ENCODE results near the gene ZGPAT. TPM values are rescaled to one million over a fixed set of nuclear protein-coding genes. Genes with fewer than 3 reads are reported as not detected.

The ZGPAT gene
- total and polyA plus RNA-seq, 2 of the 13 experiments (the other 11 are each of a cell fraction or from before 2014, with no cell fraction given): 23.0 to 41.9 TPM

DNA sequence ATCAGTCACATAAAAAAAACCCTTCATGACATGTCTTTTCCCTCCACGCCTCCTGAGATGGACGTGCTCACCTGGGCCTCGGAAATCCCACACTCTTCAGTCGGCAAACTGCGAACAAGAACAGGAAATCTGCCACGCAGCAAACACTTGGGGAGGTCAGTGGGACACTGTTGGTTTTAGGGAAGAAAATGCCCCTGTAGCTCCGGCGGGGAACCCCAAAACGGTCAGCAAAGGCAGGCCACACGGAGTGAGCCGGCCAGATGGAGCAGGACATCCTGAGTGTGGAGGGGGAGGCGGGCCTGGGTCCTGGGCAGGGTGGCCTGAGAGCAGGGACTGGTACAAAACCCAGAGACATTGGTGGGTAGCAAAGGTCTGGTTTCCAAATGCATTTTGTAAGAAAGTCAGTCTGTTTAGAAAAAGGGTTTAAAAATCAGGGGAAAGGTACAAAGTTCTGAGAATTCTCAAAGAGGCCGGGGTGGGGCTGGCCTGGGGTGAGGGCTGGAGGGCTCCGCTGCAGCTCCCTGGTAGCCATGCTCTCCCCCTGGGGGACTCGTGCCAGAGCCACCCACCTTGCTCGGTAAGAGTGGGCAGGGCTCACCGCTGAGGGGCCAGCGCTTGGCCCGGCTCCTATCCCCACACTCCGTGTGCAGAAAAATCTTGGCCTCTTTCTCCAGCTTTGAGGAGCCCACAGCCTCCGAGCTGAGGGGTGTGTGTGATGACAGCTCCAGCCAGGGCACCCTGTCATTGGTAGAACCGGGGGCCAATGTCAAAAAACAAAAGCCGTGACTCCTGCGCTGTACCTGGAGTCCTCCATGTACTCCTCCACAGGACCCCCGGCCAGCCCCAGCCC lies 37.0 kb downstream of the ZGPAT start (continued):
- TF ChIP-seq, protein P1, sequence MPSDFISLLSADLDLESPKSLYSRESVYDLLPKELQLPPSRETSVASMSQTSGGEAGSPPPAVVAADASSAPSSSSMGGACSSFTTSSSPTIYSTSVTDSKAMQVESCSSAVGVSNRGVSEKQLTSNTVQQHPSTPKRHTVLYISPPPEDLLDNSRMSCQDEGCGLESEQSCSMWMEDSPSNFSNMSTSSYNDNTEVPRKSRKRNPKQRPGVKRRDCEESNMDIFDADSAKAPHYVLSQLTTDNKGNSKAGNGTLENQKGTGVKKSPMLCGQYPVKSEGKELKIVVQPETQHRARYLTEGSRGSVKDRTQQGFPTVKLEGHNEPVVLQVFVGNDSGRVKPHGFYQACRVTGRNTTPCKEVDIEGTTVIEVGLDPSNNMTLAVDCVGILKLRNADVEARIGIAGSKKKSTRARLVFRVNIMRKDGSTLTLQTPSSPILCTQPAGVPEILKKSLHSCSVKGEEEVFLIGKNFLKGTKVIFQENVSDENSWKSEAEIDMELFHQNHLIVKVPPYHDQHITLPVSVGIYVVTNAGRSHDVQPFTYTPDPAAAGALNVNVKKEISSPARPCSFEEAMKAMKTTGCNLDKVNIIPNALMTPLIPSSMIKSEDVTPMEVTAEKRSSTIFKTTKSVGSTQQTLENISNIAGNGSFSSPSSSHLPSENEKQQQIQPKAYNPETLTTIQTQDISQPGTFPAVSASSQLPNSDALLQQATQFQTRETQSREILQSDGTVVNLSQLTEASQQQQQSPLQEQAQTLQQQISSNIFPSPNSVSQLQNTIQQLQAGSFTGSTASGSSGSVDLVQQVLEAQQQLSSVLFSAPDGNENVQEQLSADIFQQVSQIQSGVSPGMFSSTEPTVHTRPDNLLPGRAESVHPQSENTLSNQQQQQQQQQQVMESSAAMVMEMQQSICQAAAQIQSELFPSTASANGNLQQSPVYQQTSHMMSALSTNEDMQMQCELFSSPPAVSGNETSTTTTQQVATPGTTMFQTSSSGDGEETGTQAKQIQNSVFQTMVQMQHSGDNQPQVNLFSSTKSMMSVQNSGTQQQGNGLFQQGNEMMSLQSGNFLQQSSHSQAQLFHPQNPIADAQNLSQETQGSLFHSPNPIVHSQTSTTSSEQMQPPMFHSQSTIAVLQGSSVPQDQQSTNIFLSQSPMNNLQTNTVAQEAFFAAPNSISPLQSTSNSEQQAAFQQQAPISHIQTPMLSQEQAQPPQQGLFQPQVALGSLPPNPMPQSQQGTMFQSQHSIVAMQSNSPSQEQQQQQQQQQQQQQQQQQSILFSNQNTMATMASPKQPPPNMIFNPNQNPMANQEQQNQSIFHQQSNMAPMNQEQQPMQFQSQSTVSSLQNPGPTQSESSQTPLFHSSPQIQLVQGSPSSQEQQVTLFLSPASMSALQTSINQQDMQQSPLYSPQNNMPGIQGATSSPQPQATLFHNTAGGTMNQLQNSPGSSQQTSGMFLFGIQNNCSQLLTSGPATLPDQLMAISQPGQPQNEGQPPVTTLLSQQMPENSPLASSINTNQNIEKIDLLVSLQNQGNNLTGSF (CRISPR knock-in tag; IDR thresholded peaks at IDR 0.05): 0 out of 2 replicates have a peak, but pooled peaks have one; percentile 19
- no peak for TF ChIP-seq SOX6 (IDR thresholded peaks at IDR 0.05)
- TF ChIP-seq SOX6 (CRISPR knock-in tag; IDR thresholded peaks at IDR 0.05): peak; percentile 12; the same call in 1 of the 2 replicates
- TF ChIP-seq FOXC1 (CRISPR knock-in tag; IDR thresholded peaks at IDR 0.05; ENCODE audit: borderline replicate concordance): peak; percentile 69; the same call in 1 of the 2 replicates
- no peak for TF ChIP-seq FOXK2 (IDR thresholded peaks at IDR 0.05)
- TF ChIP-seq ZNF7 (CRISPR knock-in tag; IDR thresholded peaks at IDR 0.05): no peak
- peak; percentile 37; the same call in 1 of the 2 replicates for TF ChIP-seq ZNF343 (CRISPR knock-in tag; IDR thresholded peaks at IDR 0.05)
- TF ChIP-seq AGO2 (optimal IDR thresholded peaks at IDR 0.05; ENCODE audit: low read depth, low read length): peak; percentile 100
- TF ChIP-seq TCF12 (IDR thresholded peaks at IDR 0.05): no peak
- TF ChIP-seq TCF12 (CRISPR knock-in tag; IDR thresholded peaks at IDR 0.05): 0 out of 2 replicates have a peak, but pooled peaks have one; percentile 24
- peak; percentile 53; the same call in 1 of the 2 replicates for TF ChIP-seq BORCS8-MEF2B (CRISPR knock-in tag; IDR thresholded peaks at IDR 0.05)
- TF ChIP-seq ZFP36L1 (CRISPR knock-in tag; IDR thresholded peaks at IDR 0.05): 0 out of 2 replicates have a peak, but pooled peaks have one; percentile 21
- no peak for TF ChIP-seq NFE2 (CRISPR knock-in tag; IDR thresholded peaks at IDR 0.05)
- TF ChIP-seq, protein P2, sequence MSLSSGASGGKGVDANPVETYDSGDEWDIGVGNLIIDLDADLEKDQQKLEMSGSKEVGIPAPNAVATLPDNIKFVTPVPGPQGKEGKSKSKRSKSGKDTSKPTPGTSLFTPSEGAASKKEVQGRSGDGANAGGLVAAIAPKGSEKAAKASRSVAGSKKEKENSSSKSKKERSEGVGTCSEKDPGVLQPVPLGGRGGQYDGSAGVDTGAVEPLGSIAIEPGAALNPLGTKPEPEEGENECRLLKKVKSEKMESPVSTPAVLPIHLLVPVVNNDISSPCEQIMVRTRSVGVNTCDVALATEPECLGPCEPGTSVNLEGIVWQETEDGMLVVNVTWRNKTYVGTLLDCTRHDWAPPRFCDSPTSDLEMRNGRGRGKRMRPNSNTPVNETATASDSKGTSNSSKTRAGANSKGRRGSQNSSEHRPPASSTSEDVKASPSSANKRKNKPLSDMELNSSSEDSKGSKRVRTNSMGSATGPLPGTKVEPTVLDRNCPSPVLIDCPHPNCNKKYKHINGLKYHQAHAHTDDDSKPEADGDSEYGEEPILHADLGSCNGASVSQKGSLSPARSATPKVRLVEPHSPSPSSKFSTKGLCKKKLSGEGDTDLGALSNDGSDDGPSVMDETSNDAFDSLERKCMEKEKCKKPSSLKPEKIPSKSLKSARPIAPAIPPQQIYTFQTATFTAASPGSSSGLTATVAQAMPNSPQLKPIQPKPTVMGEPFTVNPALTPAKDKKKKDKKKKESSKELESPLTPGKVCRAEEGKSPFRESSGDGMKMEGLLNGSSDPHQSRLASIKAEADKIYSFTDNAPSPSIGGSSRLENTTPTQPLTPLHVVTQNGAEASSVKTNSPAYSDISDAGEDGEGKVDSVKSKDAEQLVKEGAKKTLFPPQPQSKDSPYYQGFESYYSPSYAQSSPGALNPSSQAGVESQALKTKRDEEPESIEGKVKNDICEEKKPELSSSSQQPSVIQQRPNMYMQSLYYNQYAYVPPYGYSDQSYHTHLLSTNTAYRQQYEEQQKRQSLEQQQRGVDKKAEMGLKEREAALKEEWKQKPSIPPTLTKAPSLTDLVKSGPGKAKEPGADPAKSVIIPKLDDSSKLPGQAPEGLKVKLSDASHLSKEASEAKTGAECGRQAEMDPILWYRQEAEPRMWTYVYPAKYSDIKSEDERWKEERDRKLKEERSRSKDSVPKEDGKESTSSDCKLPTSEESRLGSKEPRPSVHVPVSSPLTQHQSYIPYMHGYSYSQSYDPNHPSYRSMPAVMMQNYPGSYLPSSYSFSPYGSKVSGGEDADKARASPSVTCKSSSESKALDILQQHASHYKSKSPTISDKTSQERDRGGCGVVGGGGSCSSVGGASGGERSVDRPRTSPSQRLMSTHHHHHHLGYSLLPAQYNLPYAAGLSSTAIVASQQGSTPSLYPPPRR (CRISPR knock-in tag; IDR thresholded peaks at IDR 0.05; ENCODE audit: borderline replicate concordance): peak; percentile 70
- TF ChIP-seq AHR (CRISPR knock-in tag; IDR thresholded peaks at IDR 0.05): peak; percentile 78; the same call in 1 of the 2 replicates
- TF ChIP-seq TRIM24 (CRISPR knock-in tag; IDR thresholded peaks at IDR 0.05): no peak
- peak; percentile 52; the same call in 1 of the 2 replicates for TF ChIP-seq MZF1 (CRISPR knock-in tag; IDR thresholded peaks at IDR 0.05; ENCODE audit: borderline replicate concordance)
- TF ChIP-seq FIP1L1 (IDR thresholded peaks at IDR 0.05; ENCODE audit: borderline replicate concordance, insufficient read depth, low read depth, low read length): peak; percentile 27; the same call in 1 of the 2 replicates
- TF ChIP-seq ZKSCAN1 (IDR thresholded peaks at IDR 0.05; ENCODE audit: low read length): no peak
- TF ChIP-seq ATF3 (CRISPR knock-in tag; IDR thresholded peaks at IDR 0.05): no peak
